Heart left ventricle (tissue), 16 donors: ENCODE measurements around the gene MTMR2. TPM values are rescaled to one million over a fixed set of nuclear protein-coding genes. Genes with fewer than 3 reads are reported as not detected.

ENCODE experiments used
- ATAC-seq, 4 donors: fragments of 200-7000 bp; cut with Tn5 transposase; one replicate each; pipeline ENCODE4 v1.9.1; 2020 to 2022; ENCODE audit warnings: moderate library complexity in 4 of 4, mild to moderate bottlenecking in 3 of 4, moderate number of reproducible peaks in 1 of 4
- DNase-seq, 5 donors: peaks; one replicate each; pipeline ENCODE4 v3.0.0-alpha.2; 2020
- H3K27ac ChIP-seq, 12 donors: fragments of 200-600 bp; sonication (generic) in 4 of 12; one replicate each; pipeline versions ENCODE4 v1.5.0 to v1.8.0; 2016 to 2022; ENCODE audit warnings: mild to moderate bottlenecking in 2 of 12
- H3K27me3 ChIP-seq, 9 donors: fragments of 200-600 bp; sonication (generic) in 2 of 9; one replicate each; pipeline versions ENCODE4 v1.5.1 to v1.8.0; 2016 to 2022; ENCODE audit warnings: mild to moderate bottlenecking in 3 of 9
- H3K36me3 ChIP-seq, 9 donors: fragments of 200-600 bp; sonication (generic) in 2 of 9; one replicate each; pipeline versions ENCODE4 v1.5.0 to v1.8.0; 2018 to 2022; ENCODE audit warnings: mild to moderate bottlenecking in 2 of 9
- H3K4me1 ChIP-seq, 12 donors: fragments of 200-600 bp; sonication (generic) in 4 of 12; one replicate each; pipeline versions ENCODE4 v1.5.0 to v1.8.0; 2016 to 2022; ENCODE audit warnings: mild to moderate bottlenecking in 3 of 12
- H3K4me3 ChIP-seq, 12 donors: fragments of 200-600 bp; sonication (generic) in 4 of 12; one replicate each; pipeline versions ENCODE4 v1.5.0 to v1.8.0; 2017 to 2022; ENCODE audit warnings: mild to moderate bottlenecking in 9 of 12, moderate library complexity in 4 of 12
- H3K9me3 ChIP-seq, 12 donors: fragments of 200-600 bp; sonication (generic) in 4 of 12; one replicate each; pipeline versions ENCODE4 v1.5.0 to v1.8.0; 2016 to 2022; ENCODE audit warnings: mild to moderate bottlenecking in 1 of 12
- POLR2A ChIP-seq, 2 donors: fragments of 450-650 bp; IDR thresholded peaks; one replicate each; pipeline ENCODE4 v1.6.1; 2017; ENCODE audit warnings: antibody characterized with exemption in 2 of 2, mild to moderate bottlenecking in 2 of 2, moderate library complexity in 2 of 2
- WGBS, 4 donors: extraction: QIAGEN DNeasy Blood & Tissue Kit in 2 of 4; methylation state at CpG; one replicate each; pipeline versions ENCODE4 v1.1.5 to v1.1.7; 2013 to 2018; 5-methylcytosine and 5-hydroxymethylcytosine counted together
- intact Hi-C, 10 donors: fragments of 100-400 bp; cut with DNase I; formaldehyde crosslinking; loops; one replicate each; pipeline versions ENCODE4 v1.11.1 to v1.14.2; 2022
- polyA plus RNA-seq, 2 donors: library from polyadenylated mRNA; stranded (reverse); fragments of 200-250 nt; gene quantifications; one replicate each; pipeline ENCODE4 v1.2.3, GENCODE V29; 2013
- total RNA-seq, 9 donors: library from RNA; depleted of rRNA in 2 of 9; stranded (reverse); fragments of >200 nt in 2 of 9; fragmentation: NEBNext Ultra II Directional in 3 of 9; extraction: Animal tissue kit (Norgen Biotek cat#: 25700) in 3 of 9; gene quantifications; one replicate each; pipeline versions ENCODE4 v1.1.0 to v1.2.4, GENCODE V29; 2016 to 2023
- TF ChIP-seq, protein P1 (sequence below), 12 donors: fragments of 200-600 bp; sonication (generic) in 4 of 12; IDR thresholded peaks; one replicate each; pipeline versions ENCODE4 v1.5.0 to v1.8.0; 2018 to 2022; ENCODE audit warnings: antibody characterized with exemption in 12 of 12, mild to moderate bottlenecking in 5 of 12
- donor health status: ischemic (EF 13 %, LVEDD 7.1; RV severe dilation, severe dysfunction).
- donor health status: healthy with polysubstance abuse.
- donor health status: DM: no; HTN: yes; CAD: no.
- donor health status: DM: no; HTN: no; CAD: no.
- donor health status: ischemic (EF 25% LVEDD 6.9; RV normal size, moderate dysfunction).
- donor health status: ischemic (EF 25% LVEDD 5.7; RV mildly dilated, moderate dysfunction).
- donor health status: healthy.
- donor health status: DM: yes; HTN: yes; CAD: no.
- donor health status: ischemic (EF 35%, LVEDD 5.7; RV mildly dilated, moderate dysfunction).
- donor health status: nonischemic (EF 11% LVEDD 7.7; RV severe dilation, severe dysfunction).
- donor health status: DM: yes; HTN: yes; CAD: no.
- donor health status: PGD.
- donor health status: ischemic (EF 29% LVEDD 5.4; RV normal size, mild dysfunction).
- donor health status: nonischemic (EF 23%, LVEDD 6.1; RV moderate dilation, normal function).

Gene MTMR2
- total and polyA plus RNA-seq, 11 donors: 7.1 to 23.9 (median 18.6) TPM

DNA sequence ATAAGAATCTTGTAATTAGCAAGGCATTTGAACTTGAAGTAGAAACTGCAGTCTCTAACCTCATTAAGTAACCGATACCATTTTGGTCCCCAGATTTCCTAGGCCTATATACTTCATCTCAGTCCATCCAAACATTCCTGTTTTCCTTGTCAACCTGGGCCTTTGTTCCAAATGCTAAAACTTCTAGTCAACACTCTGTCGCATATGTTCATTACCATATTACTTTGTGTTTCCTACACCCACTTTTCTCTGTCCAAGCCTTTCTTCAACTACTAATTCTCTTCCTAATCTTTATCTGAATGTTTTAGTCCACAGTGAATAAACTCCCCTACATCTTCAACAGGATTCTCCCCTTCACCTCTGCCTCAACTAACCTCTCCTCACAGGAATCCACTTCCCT lies 31.4 kb downstream of the MTMR2 start:
- WGBS, 4 donors: 95 to 97% (median 96%) methylated on average over 2 of the region's 2 CpGs
- peaks cover 0 to 51% (median 5%) of the 10 kb centered on the region in 12 donors for H3K4me1 ChIP-seq
- no peaks in the 10 kb centered on the region for H3K27me3 ChIP-seq
- no peaks in the 10 kb centered on the region for H3K9me3 ChIP-seq
- DNase-seq (no peak), ATAC-seq (no peak)
- TF ChIP-seq, protein P1, sequence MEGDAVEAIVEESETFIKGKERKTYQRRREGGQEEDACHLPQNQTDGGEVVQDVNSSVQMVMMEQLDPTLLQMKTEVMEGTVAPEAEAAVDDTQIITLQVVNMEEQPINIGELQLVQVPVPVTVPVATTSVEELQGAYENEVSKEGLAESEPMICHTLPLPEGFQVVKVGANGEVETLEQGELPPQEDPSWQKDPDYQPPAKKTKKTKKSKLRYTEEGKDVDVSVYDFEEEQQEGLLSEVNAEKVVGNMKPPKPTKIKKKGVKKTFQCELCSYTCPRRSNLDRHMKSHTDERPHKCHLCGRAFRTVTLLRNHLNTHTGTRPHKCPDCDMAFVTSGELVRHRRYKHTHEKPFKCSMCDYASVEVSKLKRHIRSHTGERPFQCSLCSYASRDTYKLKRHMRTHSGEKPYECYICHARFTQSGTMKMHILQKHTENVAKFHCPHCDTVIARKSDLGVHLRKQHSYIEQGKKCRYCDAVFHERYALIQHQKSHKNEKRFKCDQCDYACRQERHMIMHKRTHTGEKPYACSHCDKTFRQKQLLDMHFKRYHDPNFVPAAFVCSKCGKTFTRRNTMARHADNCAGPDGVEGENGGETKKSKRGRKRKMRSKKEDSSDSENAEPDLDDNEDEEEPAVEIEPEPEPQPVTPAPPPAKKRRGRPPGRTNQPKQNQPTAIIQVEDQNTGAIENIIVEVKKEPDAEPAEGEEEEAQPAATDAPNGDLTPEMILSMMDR (IDR thresholded peaks at IDR 0.05): no peak
- no peak for TF ChIP-seq POLR2A (IDR thresholded peaks at IDR 0.05)
- peaks cover 0 to 9% (median 4%) of the 10 kb centered on the region in 9 donors for H3K36me3 ChIP-seq
- intact Hi-C loops: no loop called here
- H3K27ac ChIP-seq: no peak overlapping the region
- H3K4me3 ChIP-seq: no peak overlapping the region

DNA sequence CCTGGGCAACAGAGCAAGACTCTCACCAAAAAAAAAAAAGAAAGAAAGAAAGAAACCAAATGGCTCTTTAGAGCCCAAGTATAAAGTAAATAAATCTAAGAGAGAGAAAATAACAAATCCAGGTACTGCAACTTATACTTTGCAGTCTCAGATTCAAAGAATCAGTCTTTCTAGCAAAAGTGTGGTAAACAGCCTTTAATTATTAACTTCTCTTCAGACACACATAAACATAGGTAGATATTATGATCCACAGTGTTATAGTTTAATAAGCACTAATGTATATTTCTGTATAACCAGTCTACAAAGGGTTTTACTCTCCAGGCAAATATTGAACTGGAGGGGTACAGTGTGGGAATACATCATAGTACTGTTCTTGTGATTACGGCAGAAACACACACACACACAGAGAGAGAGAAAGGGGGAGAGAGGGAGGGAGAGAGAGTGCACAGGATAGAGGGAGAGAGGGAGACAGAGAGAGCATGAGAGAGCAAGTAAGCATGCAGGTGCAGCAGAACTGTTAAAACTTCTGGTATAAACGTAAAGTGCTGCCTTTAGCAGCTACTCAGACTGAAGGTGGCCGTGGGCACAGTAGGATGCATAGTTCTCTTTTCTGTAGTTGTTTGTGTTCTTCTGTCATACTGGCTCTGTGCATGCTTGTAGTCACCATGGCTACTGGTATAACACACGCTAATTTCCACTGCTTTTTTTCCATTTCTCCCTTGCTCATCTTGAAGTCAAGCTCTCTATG lies 32.3 kb downstream of the MTMR2 start:
- Histone ChIP-seq H3K4me3 (no peak overlapping the region), H3K27ac (no peak overlapping the region), H3K36me3 (peaks cover 0 to 18% (median 13%) of the 10 kb centered on the region in 9 donors), H3K4me1 (peaks cover 0 to 46% (median 5%) of the 10 kb centered on the region in 12 donors), H3K9me3 (no peaks in the 10 kb centered on the region), H3K27me3 (no peaks in the 10 kb centered on the region)
- 60 to 77% (median 69%) methylated on average over 4 of the region's 4 CpGs for WGBS, 4 donors
- TF ChIP-seq POLR2A (IDR thresholded peaks at IDR 0.05): no peak
- TF ChIP-seq, protein P1 (IDR thresholded peaks at IDR 0.05): no peak
- intact Hi-C loops: no loop called here
- peak in 3 of 4 donors; percentile 22 to 55 (median 33) for ATAC-seq
- no peak for DNase-seq

DNA sequence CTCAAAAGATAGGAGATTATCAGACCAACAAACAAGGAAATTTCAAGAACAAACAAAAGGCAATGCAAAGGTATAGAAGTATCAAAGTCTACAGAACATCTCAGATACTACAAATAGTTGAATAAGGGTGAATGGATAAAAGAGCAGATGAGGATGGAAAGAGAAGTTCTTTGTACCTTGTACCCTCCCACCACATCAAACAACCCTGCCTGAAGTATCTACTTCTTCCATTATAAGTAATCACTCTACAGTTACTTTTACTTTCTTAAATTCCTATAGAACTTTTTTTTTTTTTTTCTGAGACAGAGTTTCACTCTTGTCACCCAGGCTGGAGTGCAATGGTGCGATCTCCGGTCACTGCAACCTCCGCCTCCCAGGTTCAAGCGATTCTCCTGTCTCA lies 35.1 kb downstream of the MTMR2 start:
- ATAC-seq (no peak), DNase-seq (no peak)
- no peaks in the 10 kb centered on the region for H3K9me3 ChIP-seq
- H3K36me3 ChIP-seq: peaks cover 0 to 29% (median 17%) of the 10 kb centered on the region in 9 donors
- peaks cover 0 to 30% (median 4%) of the 10 kb centered on the region in 12 donors for H3K4me1 ChIP-seq
- TF ChIP-seq POLR2A (IDR thresholded peaks at IDR 0.05): no peak
- TF ChIP-seq, protein P1 (IDR thresholded peaks at IDR 0.05): no peak
- intact Hi-C loops: no loop called here
- H3K27ac ChIP-seq: no peak overlapping the region
- H3K4me3 ChIP-seq: no peak overlapping the region
- H3K27me3 ChIP-seq: no peaks in the 10 kb centered on the region
- 98 to 100% (median 99%) methylated on average over 4 of the region's 4 CpGs for WGBS, 4 donors

DNA sequence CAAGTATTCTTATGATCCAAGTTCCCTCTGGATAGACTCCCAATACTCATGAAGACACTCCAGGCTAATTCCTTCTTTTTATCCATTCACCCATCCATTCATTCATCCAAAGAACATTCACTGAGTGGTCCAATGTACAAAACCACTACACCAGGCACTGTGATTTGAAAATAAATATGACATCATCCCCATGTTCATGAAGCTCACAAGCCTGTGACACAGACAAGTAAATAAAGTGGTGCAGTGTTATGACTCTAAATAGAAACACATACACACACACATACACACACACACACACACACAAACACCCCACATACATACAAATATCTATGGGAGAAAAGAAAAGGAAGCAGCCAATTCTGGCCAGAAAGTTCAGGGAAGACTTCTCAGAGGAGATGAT lies 35.5 kb downstream of the MTMR2 start:
- Histone ChIP-seq H3K27me3 (no peaks in the 10 kb centered on the region), H3K4me1 (peaks cover 0 to 30% (median 4%) of the 10 kb centered on the region in 12 donors), H3K36me3 (peaks cover 0 to 29% (median 17%) of the 10 kb centered on the region in 9 donors), H3K9me3 (no peaks in the 10 kb centered on the region), H3K27ac (no peak overlapping the region), H3K4me3 (no peak overlapping the region)
- ATAC-seq (peak; percentile 50 to 86 (median 76)), DNase-seq (no peak)
- TF ChIP-seq POLR2A (IDR thresholded peaks at IDR 0.05): no peak
- TF ChIP-seq, protein P1 (IDR thresholded peaks at IDR 0.05): no peak
- intact Hi-C loops: no loop called here
